HL-60 (cell line): Measurements from ENCODE around the gene CSRNP3.

Experiments
- DNase-seq, 2 experiments: peaks; one replicate each; pipeline ENCODE4 v3.0.0-alpha.2; 2010 to 2020; ENCODE audit warnings: low read depth in 1 of 2, low spot score in 1 of 2
- H3K27ac ChIP-seq: fragments of 250-450 bp; sonication (Bioruptor Pico); replicated peaks from 2 replicates; pipeline ENCODE4 v1.5.1; 2020; ENCODE audit warnings: mild to moderate bottlenecking, moderate library complexity
- H3K27me3 ChIP-seq: fragments of 250-450 bp; sonication (Bioruptor Pico); 2 replicates; pipeline ENCODE4 v1.5.1; 2021; ENCODE audit warnings: mild to moderate bottlenecking, moderate library complexity; ENCODE audit not compliant: insufficient read depth, poor library complexity, severe bottlenecking
- H3K4me3 ChIP-seq: replicated peaks from 2 replicates; pipeline ENCODE4 v1.5.1; 2011; ENCODE audit warnings: mild to moderate bottlenecking, control low read depth, low read length; ENCODE audit not compliant: insufficient read depth
- GABPA ChIP-seq: IDR thresholded peaks from 2 replicates; pipeline ENCODE4 v1.6.1; 2012; ENCODE audit warnings: low read depth
- POLR2AphosphoS5 ChIP-seq: IDR thresholded peaks from 2 replicates; pipeline ENCODE4 v1.6.1; 2012; ENCODE audit warnings: low read depth
- SPI1 ChIP-seq: IDR thresholded peaks from 2 replicates; pipeline ENCODE4 v1.6.1; 2012; ENCODE audit warnings: low read depth, mild to moderate bottlenecking, borderline replicate concordance
- TF ChIP-seq, protein P1 (sequence below): IDR thresholded peaks from one replicate; pipeline ENCODE4 v1.5.1; 2011; ENCODE audit warnings: low read length, control low read depth, inconsistent platforms; ENCODE audit not compliant: insufficient read depth
- TF ChIP-seq, protein P2 (sequence below): IDR thresholded peaks from 2 replicates; pipeline ENCODE4 v1.6.1; 2012; ENCODE audit warnings: low read depth; ENCODE audit not compliant: insufficient replicate concordance

CSRNP3 gene

DNA sequence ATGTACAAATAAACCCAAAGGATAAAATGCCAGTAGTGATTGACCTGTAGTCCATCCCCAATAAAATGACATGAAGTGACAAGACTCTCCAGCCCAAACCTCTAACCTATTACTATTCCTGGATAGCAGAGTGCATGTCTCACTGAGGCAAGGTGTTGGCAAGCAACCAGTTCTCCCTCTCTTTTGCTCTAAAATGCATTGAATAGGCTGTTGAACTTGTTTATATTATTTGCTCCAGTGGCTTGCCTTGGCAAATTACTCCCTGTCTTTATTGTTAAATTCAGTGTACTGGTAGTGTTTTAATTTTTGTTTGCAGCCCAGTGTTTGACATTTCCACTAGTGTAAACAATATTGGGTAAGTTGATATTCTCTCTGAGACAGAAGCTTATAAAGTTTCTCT lies 70.5 kb downstream of the CSRNP3 start:
- H3K27ac ChIP-seq: no peak overlapping the region
- TF ChIP-seq SPI1: no peak
- TF ChIP-seq, protein P1, sequence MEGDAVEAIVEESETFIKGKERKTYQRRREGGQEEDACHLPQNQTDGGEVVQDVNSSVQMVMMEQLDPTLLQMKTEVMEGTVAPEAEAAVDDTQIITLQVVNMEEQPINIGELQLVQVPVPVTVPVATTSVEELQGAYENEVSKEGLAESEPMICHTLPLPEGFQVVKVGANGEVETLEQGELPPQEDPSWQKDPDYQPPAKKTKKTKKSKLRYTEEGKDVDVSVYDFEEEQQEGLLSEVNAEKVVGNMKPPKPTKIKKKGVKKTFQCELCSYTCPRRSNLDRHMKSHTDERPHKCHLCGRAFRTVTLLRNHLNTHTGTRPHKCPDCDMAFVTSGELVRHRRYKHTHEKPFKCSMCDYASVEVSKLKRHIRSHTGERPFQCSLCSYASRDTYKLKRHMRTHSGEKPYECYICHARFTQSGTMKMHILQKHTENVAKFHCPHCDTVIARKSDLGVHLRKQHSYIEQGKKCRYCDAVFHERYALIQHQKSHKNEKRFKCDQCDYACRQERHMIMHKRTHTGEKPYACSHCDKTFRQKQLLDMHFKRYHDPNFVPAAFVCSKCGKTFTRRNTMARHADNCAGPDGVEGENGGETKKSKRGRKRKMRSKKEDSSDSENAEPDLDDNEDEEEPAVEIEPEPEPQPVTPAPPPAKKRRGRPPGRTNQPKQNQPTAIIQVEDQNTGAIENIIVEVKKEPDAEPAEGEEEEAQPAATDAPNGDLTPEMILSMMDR: no peak
- TF ChIP-seq, protein P2, sequence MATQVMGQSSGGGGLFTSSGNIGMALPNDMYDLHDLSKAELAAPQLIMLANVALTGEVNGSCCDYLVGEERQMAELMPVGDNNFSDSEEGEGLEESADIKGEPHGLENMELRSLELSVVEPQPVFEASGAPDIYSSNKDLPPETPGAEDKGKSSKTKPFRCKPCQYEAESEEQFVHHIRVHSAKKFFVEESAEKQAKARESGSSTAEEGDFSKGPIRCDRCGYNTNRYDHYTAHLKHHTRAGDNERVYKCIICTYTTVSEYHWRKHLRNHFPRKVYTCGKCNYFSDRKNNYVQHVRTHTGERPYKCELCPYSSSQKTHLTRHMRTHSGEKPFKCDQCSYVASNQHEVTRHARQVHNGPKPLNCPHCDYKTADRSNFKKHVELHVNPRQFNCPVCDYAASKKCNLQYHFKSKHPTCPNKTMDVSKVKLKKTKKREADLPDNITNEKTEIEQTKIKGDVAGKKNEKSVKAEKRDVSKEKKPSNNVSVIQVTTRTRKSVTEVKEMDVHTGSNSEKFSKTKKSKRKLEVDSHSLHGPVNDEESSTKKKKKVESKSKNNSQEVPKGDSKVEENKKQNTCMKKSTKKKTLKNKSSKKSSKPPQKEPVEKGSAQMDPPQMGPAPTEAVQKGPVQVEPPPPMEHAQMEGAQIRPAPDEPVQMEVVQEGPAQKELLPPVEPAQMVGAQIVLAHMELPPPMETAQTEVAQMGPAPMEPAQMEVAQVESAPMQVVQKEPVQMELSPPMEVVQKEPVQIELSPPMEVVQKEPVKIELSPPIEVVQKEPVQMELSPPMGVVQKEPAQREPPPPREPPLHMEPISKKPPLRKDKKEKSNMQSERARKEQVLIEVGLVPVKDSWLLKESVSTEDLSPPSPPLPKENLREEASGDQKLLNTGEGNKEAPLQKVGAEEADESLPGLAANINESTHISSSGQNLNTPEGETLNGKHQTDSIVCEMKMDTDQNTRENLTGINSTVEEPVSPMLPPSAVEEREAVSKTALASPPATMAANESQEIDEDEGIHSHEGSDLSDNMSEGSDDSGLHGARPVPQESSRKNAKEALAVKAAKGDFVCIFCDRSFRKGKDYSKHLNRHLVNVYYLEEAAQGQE: no peak
- no peak for TF ChIP-seq GABPA
- no peak for TF ChIP-seq POLR2AphosphoS5
- H3K4me3 ChIP-seq: no peak overlapping the region
- no peaks in the 10 kb centered on the region for H3K27me3 ChIP-seq
- no peak for DNase-seq

DNA sequence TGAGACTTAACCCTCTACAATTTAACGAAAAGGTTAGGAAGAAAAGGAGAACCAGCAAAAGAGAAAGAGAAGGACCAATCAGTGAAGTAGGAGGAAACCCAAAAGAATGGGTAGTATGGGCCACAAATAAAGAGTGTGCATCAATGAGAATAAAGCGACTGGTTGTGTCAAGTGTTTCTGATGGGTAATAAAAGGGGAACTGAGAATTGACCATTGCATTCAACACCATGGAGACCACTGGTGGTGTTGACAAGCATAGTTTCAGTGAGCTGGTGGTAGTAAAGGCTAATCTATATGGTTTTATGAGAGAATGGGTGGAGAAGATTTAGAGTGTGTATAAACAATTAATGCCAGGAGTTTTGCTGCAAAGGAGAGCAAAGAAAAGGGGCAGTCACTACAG lies 75.4 kb downstream of the CSRNP3 start:
- no peaks in the 10 kb centered on the region for H3K27me3 ChIP-seq
- no peak for DNase-seq
- H3K4me3 ChIP-seq: no peak overlapping the region
- H3K27ac ChIP-seq: no peak overlapping the region
- TF ChIP-seq, protein P2: no peak
- TF ChIP-seq GABPA (no peak), POLR2AphosphoS5 (no peak), SPI1 (no peak)
- TF ChIP-seq, protein P1: no peak

DNA sequence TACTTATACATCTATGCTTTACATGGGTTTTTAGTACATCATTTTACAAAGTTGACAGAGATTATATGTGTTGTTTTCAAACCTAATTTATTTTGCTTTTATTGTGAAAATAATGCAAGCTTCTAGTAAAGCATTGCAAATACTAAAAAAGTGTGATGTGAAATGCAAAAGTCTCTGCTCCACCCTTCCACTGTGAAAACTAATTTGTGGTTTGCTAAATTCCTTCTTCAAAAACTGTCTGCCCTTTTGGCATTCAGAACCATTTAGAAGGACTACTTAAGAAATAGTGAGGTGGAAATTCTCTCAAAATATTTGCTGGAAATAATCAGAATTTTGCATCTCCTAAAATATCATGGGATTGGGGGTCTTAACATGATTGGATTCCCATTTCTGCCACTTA lies 78.4 kb downstream of the CSRNP3 start:
- no peak overlapping the region for H3K4me3 ChIP-seq
- no peak for TF ChIP-seq POLR2AphosphoS5
- TF ChIP-seq, protein P1: no peak
- TF ChIP-seq GABPA: no peak
- TF ChIP-seq SPI1: no peak
- TF ChIP-seq, protein P2: no peak
- no peak for DNase-seq
- H3K27me3 ChIP-seq: no peaks in the 10 kb centered on the region
- no peak overlapping the region for H3K27ac ChIP-seq
